HG02884 (cell line): ENCODE data around the gene ANKRD9.
"Not testable (repeated sequence)": the region's sequence is repeated elsewhere in the genome, so short reads cannot be mapped to it uniquely, and the experiment has no call there.

Experiments
- ATAC-seq: cut with Tn5 transposase; IDR thresholded peaks from one replicate; pipeline ENCODE4 v1.9.1; 2021; ENCODE audit warnings: mild to moderate bottlenecking, moderate library complexity; ENCODE audit not compliant: unreplicated experiment

Gene ANKRD9

DNA sequence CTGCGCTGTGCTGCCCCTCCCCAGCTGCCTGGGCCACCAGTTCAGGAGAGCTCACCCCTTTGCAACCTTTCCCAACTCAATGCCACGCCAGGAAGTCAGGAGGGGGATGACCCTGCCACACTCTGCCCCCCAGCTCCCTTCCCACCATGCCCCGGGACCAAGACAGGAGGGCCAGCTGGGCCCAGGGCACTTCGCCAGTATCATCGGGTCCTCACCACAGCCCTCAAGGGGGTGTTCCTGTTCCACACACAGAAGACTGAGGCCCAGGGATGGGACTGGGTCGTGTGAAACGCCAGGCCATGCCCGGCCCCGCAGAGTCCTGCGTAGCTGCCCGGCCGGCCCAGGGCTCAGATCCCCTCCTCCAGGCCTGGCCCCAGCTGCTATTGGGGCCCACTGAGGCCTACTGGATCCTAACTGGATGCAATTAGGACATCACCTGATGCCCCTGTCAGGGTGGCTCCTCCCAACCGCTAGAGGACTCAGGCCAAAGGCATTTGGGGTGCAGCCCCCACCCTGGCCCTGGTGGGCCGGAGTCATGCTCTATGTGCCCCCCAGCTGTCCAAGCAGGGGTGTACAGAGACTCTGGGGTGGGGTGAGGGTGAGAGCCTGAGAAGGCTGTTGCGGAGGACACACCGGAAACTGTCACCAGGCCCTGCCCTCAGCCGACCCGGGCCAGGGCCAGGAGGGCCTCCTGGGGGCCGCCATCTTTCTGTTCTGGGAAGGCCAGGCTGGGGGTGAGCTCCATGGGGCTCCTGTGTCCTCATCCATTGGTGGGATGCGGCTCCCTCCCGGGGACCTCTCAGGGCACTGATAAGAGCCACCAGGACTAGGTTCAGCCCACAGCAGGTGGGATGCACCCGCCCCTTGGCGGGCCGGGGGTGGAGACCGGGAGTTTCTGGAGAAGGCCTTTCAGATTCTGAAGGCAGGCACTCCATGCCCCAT is 29.3 kb upstream of the ANKRD9 start:
- ATAC-seq: no peak

DNA sequence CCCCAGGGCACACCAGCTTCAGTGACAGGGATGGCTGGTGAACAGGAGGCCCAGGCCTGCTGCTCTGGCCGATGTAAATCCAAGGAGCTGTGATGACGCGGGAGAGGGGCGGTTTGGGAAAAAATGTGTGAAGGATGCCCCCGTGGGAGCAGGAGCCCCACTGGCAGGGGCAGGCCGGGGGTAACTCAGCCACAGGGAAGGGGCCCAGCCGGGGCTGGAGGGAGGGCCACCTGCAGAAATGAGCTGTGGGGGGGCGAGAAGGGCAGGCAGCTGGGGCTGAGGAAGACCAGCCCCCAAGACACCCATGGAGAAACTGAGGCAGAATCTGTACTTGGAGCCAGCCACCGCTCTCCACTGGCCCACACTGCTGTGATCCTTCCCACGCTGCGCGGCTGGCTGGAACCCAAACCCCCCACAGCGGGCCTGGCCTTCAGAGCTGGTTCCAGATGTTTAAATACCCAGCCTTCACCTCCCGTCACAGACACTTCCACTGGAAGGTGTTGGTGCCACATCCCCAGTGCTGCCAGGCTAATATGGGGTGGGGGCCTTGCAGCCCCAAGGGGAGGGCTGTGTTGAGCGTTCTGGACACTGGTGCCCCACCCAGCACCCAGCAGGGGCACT is 28.5 kb upstream of the ANKRD9 start:
- no peak for ATAC-seq

DNA sequence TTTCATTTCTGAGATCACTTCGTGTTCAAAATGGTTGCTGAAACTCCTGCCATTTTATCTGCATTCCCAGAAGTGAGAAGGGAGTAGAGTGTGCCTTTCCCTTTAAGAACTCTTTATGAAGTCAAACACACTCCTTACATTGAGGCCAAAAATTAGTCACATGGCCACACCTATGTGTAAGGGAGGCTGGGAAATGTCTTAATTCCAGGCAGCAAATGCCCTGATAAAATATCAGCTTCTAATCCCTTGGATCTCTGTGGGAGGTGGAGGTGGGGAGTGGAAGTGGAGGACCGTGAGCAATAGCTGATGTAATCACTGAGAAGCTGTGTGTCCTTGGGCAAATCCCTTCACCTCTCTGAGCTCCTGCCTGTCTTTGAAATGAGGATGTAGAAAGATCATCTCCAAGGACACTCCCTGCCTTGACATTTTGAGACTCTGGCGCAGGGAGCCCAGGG is 22.7 kb upstream of the ANKRD9 start:
- ATAC-seq: no peak

DNA sequence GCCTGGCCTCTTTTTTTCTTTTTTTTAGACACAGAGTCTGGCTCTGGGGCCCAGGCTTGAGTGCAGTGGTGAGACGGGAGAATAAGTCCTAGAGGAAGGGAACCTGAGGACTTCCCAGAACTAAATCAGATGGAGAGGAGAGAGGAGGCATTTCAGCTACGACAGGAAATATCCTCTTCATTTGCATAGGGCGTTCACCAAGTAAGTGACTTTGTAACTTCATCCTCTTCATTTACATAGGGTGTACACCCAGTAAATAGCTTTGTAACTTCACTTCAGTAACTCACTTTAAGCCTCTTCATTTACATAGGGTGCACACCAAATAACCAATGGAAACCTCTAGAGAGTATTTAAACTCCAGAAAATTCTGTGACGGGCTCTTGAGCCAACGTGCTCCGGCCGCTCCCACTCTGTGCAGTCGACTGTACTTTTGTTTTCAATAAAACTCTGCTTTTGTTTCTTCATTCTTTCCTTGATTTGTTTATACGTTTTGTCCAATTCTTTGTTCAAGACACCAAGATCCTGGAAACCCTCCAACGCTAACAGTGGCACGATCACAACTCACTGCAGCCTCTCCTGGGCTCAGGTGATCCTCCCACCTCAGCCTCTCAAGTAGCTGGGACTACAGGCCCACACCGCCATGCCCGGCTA is 21.4 kb upstream of the ANKRD9 start:
- ATAC-seq: no peak

DNA sequence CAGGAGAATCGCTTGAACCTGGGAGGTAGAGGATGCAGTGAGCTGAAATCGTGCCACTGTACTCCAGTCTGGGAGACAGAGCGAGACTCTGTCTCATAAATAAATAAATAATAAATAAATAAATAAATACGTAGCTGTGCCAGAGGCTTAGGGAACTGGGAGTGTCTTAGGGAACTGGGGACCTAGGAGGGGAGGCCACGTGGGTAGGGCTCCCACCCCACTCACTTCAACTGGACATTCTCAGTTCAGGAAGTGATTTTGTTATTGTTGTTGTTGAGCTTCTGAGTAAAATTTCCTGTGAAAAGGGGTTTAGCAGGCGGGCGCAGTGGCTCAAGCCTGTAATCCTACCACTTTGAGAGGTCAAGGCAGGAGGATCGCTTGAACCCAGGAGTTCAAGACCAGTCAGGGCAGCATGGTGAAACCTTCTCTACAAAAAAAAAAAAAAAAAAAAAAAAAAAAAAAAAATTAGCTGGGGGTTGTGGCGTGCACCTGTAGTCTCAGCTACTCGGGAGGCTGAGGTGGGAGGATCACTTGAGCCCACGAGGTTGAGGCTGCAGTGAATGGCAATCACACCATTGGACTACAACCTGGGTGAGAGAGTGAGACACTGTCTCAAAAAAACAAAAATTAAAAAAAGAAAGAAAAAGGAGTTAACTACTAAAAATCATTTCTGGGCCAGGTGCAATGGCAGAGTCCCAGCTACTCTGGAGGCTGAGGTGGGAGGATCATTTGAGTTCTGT is 19.0 kb upstream of the ANKRD9 start:
- ATAC-seq: no peak

DNA sequence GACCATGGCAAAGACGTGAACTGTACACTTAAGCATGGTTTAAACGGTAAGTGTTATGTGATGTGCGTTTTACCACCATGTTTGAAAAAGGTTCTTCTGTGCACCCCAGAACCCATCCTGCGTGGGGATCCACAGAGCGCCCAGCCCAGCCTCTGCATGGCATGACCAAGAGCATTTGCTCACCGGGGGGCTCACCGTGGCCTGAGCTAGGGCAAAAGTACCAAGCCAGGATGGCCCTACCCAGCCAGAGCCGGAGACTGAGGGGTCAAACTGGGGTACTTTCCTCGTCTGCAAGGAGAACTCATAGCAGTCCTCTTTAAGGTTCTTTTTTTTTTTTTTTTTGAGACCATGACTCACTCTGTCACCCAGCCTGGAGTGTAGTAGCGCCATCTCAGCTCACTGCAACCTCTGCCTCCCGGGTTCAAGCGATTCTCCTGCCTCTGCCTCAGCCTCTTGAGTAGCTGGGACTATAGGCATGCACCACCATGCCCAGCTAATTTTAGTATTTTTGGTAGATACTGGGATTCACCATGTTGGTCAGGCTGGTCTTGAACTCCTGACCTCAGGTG is 16.4 kb upstream of the ANKRD9 start:
- no peak for ATAC-seq

DNA sequence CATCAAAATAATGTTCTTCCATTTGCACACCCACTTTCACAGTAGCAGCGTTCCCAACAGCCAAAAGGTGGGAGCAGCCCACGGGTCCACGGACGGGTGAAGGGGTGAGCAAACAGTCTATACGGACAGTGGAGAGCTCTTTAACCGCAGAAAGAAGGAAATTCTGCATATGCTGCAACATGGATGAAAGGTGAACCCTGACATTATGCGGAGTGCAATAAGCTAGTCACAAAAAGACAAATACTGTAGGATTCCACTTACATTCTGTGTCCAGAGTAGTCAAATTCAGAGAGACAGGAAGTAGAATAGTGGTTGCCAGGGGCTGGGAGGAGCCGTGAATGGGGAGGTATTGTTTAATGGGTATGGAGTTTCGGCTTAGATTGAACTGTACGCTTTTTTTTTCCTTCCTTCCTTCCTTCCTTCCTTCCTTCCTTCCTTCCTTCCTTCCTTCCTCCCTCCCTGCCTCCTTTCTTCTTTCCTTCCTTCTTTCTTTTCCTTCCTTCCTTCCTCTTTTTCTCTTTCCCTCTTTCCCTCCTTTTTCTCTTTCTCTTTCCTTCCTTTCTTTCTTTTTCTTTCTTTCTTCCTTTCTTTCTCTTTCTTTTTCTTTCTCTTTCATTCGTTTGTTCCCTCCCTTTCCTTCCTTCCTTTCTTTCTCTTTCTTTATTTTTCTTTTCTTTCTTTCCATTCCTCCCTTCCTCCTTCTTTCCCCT is 15.8 kb upstream of the ANKRD9 start:
- no peak for ATAC-seq

DNA sequence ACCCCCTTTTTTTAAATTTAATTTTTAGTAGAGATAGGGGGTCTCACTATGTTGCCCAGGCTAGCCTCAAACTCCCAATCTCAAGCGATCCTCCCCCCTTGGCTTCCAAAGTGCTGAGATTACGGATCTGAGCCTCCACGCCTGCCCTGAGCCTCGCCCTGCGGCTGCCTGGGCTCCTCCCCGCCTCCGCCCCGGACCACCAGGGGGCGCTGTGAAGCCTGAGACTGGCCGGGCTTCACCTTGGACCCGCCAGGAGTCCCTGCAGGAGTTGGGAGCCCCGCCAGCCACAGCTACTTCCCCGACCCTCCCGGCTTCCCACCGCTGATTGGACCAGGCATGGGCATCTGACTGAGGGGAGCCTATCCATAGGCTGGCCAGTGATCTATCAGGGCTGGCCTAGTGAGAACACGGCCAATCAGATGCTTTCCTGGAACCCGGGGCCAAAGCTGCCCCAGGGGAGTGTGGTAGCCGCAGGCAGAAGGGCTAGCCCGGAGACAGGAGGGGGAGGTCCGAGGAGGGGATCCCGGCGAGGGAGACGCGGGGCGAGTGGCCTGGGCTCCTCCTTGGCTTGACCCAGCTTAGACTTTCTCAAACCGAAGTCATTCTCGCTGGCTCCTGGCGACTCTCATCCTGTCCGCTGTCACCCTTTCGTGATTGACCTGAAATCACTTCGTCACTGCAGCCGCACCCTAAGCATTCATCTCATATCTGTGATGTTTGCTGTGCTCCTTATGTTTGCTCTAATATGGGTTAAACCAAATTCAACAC is 15.1 kb upstream of the ANKRD9 start:
- peak; percentile 97 for ATAC-seq

DNA sequence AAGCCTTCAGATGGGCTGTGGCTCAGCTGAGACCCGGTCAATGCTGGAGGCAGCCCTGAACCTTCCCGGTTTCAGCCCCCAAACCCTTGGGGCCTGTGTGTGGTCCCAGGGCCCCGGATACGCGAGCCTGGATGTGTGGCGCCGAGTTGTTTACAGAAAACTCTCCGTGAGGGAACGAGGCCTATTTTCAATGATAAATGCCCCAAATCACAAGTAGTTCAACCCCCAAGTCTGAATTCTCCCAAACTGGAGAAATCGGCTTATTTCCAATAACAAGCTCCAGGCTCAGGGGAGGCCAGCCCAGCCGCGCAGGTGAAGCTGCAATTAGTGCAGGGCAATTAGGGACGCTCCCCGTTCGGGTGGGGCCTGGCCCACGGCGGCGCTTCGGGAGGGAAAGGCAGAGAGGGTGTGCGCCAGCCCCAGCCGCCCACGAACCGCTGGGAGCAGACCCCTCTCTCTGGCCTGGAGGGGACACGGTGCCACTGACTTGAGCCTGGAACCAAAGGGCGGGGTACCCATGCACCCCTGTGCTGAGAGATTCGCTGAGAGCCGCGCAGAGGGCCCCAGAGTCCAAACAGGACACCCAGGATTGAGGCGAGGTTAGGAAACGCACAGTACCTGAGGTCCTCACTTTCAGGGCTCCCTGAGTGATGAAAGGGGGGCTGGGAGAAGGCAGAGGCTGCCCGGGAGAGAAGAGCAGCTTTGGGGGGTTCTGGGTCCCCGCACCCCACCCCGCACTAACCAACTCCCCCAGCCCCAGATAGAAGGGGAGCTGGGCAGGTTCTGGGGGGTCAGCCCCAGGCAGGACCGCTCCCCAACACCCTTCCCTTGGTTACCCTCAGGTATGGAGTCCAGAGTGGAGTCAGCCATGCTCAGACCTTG is 14.2 kb upstream of the ANKRD9 start:
- ATAC-seq: no peak

DNA sequence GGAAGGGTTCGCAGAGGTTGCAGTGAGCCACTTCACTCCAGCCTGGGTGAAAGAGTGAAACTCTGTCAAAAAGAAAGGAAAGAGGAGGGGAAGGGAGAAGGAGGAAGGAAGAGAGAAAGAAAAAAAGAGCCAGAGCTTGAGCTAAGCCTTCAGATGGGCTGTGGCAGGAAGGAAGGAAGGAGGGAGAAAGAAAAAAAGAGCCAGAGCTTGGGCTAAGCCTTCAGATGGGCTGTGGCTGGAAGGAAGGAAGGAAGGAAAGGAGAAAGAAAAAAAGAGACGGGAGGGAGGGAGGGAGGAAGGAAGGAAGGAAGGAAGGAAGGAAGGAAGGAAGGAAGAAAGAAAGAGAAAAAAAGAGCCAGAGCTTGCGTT is 13.6 kb upstream of the ANKRD9 start:
- no peak for ATAC-seq

DNA sequence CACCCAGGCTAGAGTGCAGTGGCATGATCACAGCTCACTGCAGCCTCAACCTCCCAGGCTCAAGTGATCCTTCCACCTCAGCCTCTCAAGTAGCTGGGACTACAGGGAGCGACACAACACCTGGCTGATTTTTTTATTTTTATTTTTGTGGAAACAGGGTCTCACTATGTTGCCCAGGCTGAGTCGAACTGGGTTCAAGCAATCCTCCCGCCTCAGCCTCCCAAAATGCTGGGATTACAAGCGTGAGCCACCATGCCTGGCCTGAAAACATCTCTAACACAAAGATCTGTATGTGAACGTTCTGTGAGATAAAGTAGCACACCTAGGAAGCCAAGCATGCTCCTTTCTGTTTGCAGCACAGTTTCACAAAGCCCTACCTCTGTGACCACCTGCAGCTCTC is 10.1 kb upstream of the ANKRD9 start:
- ATAC-seq: not testable (repeated sequence)

DNA sequence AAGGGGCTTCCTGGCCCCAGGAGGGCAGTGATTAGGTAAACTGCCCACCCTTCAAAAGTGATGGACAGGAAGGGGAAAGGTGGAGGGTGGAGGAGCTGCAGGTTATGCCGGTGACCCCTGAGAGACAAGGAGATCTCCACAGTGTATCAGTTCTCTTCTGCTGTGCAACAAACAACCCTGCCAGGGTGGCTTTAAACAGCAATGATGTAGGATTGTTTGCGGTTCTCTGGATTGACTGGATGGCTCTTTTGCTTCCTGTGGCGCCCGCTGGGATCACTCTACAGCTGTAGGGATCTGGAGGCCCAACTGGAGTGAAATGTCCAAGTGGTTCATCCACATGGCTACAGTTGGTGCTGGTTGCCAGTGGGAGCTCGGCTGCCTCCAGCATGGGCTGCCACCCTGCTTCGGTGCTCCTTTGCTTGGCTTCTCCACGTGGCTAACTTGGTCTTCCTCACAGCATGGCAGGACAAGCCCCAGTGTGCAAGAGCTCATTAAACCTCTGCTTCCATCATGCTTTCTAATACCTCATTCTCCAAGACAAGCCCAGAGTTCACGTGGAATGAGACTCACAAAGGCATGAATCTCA is 8.6 kb upstream of the ANKRD9 start:
- ATAC-seq: no peak

DNA sequence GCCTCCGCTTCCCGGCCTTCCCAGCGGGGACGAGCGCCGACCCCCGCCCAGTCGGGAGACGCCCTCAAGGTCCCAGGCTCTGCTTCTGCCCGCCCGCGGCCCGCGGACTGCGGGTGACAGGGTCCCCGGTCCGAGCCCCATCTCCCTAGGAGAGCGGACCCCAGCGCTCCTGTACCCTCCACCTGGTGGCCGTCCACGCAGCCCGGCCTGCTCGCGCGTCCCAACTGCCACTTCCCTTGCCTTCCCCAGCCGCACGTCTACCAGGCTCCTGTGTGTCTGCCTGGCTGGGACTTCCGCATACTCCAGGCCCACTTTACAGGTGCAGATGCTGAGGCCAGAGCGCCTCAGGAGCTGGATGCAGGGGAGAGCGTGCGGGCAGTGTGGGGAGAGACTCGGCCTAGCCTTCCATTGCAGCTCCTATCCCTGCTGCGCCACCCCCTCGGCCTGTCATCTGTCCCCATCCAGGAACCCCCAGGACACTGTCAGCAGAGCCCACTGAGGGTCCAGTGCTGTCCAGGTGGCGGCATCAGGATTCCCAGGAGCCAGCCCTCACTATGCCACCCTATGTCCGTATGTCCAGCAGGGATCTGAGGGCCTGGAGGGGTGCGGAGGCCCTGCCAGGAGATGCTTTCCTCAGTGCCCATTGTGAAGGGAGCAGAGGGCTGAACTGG is 8.0 kb upstream of the ANKRD9 start:
- ATAC-seq: no peak

DNA sequence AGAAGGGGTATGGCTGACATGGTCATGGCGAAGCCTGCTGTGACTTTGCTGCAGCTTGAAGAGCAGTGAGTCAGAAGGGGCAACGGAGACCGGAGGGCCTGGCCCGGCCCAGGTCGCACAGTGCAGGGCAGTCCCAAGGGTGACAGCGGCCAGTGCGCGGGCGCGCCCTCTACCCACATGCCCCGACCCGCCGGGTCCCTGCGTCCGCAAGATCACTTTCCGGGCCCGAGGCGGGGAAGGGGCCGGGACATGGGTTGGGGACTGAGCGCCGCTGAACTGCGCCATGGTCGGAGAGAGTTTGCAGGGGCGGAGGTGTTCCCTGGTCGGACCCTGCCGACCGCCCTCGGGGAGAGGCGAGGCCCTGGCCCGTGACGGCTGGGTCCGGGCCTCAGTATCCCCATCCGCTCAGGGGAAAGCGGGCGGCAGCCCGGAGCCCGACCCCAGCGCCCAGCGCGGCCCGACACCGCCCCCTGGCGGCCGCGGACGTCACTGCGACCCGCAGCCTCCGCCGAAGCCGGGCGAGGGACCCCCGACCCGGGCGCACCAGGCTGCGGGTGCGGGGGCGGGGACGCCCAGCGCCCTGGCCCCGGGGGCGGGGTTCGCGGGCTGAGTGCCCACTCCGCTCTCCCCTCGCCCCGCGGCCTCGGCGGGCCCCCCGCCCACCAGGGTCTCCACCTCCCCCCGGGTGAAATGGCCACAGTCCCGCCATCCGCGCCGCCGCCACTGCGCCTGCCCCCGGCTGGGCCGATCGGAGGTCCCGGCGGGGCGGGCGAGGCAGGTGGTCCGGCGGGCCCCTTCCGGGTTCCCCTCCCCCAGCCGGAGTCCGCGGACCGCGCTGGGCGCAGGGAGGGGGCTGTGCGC is 7.2 kb upstream of the ANKRD9 start:
- no peak for ATAC-seq

DNA sequence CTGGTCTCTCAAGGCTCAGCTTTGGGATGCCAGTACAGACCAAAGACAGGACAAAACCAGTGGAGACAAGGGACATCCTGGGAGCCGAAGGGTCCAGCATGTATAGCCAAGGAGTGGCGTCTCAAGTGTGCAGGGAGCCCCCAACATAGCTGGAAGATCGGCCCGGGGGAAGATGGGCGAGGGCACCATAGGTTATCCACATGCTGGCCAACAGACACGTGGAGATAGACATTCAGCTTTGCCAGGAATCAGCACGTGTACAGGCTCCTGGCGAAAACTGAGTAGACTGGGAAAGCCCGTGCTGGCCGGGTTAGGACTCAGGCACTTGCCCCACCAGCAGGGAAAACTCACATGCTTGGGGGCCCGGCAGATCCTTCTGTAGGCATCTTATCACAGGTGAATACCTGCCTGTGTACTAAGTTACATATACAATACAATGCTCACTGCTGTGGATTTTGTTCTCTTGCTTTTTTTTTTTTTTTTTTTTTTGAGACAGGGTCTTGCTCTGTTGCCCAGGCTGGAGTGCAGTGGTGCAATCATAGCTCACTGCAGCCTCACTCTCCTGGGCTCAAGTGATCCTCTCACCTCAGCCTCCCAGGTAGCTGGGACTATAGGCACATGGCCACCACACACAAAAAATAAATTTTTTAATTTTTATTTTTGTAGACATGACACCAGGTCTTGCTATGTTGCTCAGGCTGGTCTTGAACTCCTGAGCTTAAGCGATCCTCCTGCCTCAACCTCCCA is 5.6 kb upstream of the ANKRD9 start:
- no peak for ATAC-seq
